WTC11 (cell line): ENCODE measurements around the gene RAD9A. TPM values are rescaled to one million over a fixed set of nuclear protein-coding genes. Genes with fewer than 3 reads are reported as not detected.
A peak's percentile ranks its signal among the peaks of the same experiment; 100 is the strongest.

ENCODE experiments used
- ATAC-seq: fragments of 200-7000 bp; cut with Tn5 transposase; 2 replicates; pipeline ENCODE4 v1.10.0; 2021; ENCODE audit warnings: mild to moderate bottlenecking, moderate library complexity
- CTCF ChIA-PET: fragments of 300-600 bp; sonication (Branson Sonifier 250); formaldehyde crosslinking; loops from one replicate; lab custom pipeline; 2021; ENCODE audit warnings: antibody characterized with exemption; lab: Charles Lee
- POLR2A ChIA-PET: fragments of 350-600 bp; sonication (Branson Sonifier 250); formaldehyde crosslinking; loops from one replicate; lab custom pipeline; 2021; ENCODE audit warnings: antibody characterized with exemption; lab: Charles Lee
- DNase-seq: peaks from one replicate; pipeline ENCODE4 v3.0.0; 2021; ENCODE audit warnings: low spot score
- H3K27ac Mint-ChIP-seq: 2 replicates; pipeline ENCODE4 v1.8.0; 2021; ENCODE audit warnings: mixed read lengths
- H3K27me3 Mint-ChIP-seq: 2 replicates; pipeline ENCODE4 v1.8.0; 2021; ENCODE audit warnings: low read depth, mild to moderate bottlenecking, moderate library complexity, mixed read lengths
- H3K36me3 Mint-ChIP-seq: 2 replicates; pipeline ENCODE4 v1.8.0; 2021; ENCODE audit warnings: mixed read lengths
- H3K4me1 Mint-ChIP-seq: 2 replicates; pipeline ENCODE4 v1.8.0; 2022; ENCODE audit warnings: mixed read lengths
- H3K4me3 Mint-ChIP-seq: 2 replicates; pipeline ENCODE4 v1.8.0; 2021; ENCODE audit warnings: mild to moderate bottlenecking, moderate library complexity, mixed read lengths
- H3K9me3 Mint-ChIP-seq: 2 replicates; pipeline ENCODE4 v1.8.0; 2021; ENCODE audit warnings: mixed read lengths
- CTCF ChIP-seq: fragments of 200-600 bp; IDR thresholded peaks from 2 replicates; pipeline ENCODE4 v1.8.0; 2022; ENCODE audit warnings: antibody characterized with exemption
- ELF4 ChIP-seq: sonication (generic); formaldehyde crosslinking; IDR thresholded peaks from 2 replicates; pipeline ENCODE4 v1.8.1; 2022; ENCODE audit warnings: low read depth, mild to moderate bottlenecking, moderate library complexity, missing genetic modification reagents
- ERG ChIP-seq: fragments of 250-450 bp; sonication (Bioruptor Pico); IDR thresholded peaks from 2 replicates; pipeline ENCODE4 v1.8.0; 2021; ENCODE audit warnings: mild to moderate bottlenecking
- FOXJ3 ChIP-seq: sonication (generic); formaldehyde crosslinking; IDR thresholded peaks from 2 replicates; pipeline ENCODE4 v1.9.0; 2021; ENCODE audit warnings: missing genetic modification reagents, mild to moderate bottlenecking, borderline replicate concordance
- GRHL2 ChIP-seq: fragments of 250-450 bp; sonication (Bioruptor Pico); IDR thresholded peaks from 2 replicates; pipeline ENCODE4 v1.8.0; 2022; ENCODE audit warnings: mild to moderate bottlenecking, moderate library complexity; ENCODE audit not compliant: insufficient replicate concordance, severe bottlenecking
- IRF1 ChIP-seq: sonication (generic); formaldehyde crosslinking; IDR thresholded peaks from 2 replicates; pipeline ENCODE4 v1.8.0; 2023; ENCODE audit warnings: missing genetic modification reagents
- KAT7 ChIP-seq: sonication (generic); formaldehyde crosslinking; IDR thresholded peaks from 2 replicates; pipeline ENCODE4 v1.8.1; 2023; ENCODE audit warnings: missing genetic modification reagents, mild to moderate bottlenecking, borderline replicate concordance
- MXD4 ChIP-seq: fragments of 250-450 bp; sonication (Bioruptor Pico); IDR thresholded peaks from 2 replicates; pipeline ENCODE4 v1.8.0; 2021; ENCODE audit warnings: mild to moderate bottlenecking, moderate library complexity, borderline replicate concordance
- PRRX2 ChIP-seq: fragments of 250-450 bp; sonication (Bioruptor Pico); IDR thresholded peaks from 2 replicates; pipeline ENCODE4 v1.8.0; 2021; ENCODE audit warnings: mild to moderate bottlenecking
- SMAD3 ChIP-seq: sonication (generic); formaldehyde crosslinking; IDR thresholded peaks from 2 replicates; pipeline ENCODE4 v1.8.0; 2022; ENCODE audit warnings: missing genetic modification reagents, mild to moderate bottlenecking, borderline replicate concordance
- SP1 ChIP-seq: sonication (generic); formaldehyde crosslinking; conservative IDR thresholded peaks from 2 replicates; pipeline ENCODE4 v1.8.1; 2022; ENCODE audit warnings: missing genetic modification reagents
- TEAD1 ChIP-seq: sonication (generic); formaldehyde crosslinking; IDR thresholded peaks from 2 replicates; pipeline ENCODE4 v1.8.0; 2022; ENCODE audit warnings: mild to moderate bottlenecking, missing genetic modification reagents
- ZMAT4 ChIP-seq: fragments of 250-450 bp; sonication (Bioruptor Pico); IDR thresholded peaks from 2 replicates; pipeline ENCODE4 v1.9.0; 2021; ENCODE audit warnings: mild to moderate bottlenecking
- ZNF121 ChIP-seq: sonication (generic); formaldehyde crosslinking; IDR thresholded peaks from 2 replicates; pipeline ENCODE4 v1.8.0; 2023; ENCODE audit warnings: missing genetic modification reagents
- ZNF138 ChIP-seq: sonication (generic); formaldehyde crosslinking; conservative IDR thresholded peaks from 2 replicates; pipeline ENCODE4 v1.8.1; 2022; ENCODE audit warnings: mild to moderate bottlenecking, moderate library complexity, missing genetic modification reagents
- ZNF263 ChIP-seq: sonication (generic); formaldehyde crosslinking; IDR thresholded peaks from 2 replicates; pipeline ENCODE4 v1.8.1; 2022; ENCODE audit warnings: low read depth, mild to moderate bottlenecking, moderate library complexity, missing genetic modification reagents
- ZNF281 ChIP-seq: sonication (generic); formaldehyde crosslinking; IDR thresholded peaks from 2 replicates; pipeline ENCODE4 v1.8.0; 2023; ENCODE audit warnings: mild to moderate bottlenecking, missing genetic modification reagents
- ZNF317 ChIP-seq: sonication (generic); formaldehyde crosslinking; IDR thresholded peaks from 2 replicates; pipeline ENCODE4 v1.8.1; 2023; ENCODE audit warnings: low read depth, mild to moderate bottlenecking, moderate library complexity, missing genetic modification reagents, borderline replicate concordance
- ZNF512 ChIP-seq: sonication (generic); formaldehyde crosslinking; IDR thresholded peaks from 2 replicates; pipeline ENCODE4 v1.8.1; 2022; ENCODE audit warnings: missing genetic modification reagents, borderline replicate concordance
- total RNA-seq: library from RNA; stranded (reverse); gene quantifications from 3 replicates; pipeline ENCODE4 v1.2.3, GENCODE V29; 2021

Gene RAD9A
- total RNA-seq, 1 experiment from 2014 or later: 45.5 TPM

- Mint-ChIP-seq H3K9me3 (no peaks in the 10 kb centered on the region), H3K4me3 (0 out of 2 replicates have a peak overlapping the region, but pooled peaks have one; percentile 3), H3K27ac (peak overlapping the region; percentile 14; the same call in 1 of the 2 replicates), H3K36me3 (peaks cover 9% of the 10 kb centered on the region), H3K4me1 (peaks cover 9% of the 10 kb centered on the region), H3K27me3 (no peaks in the 10 kb centered on the region)
- ChIA-PET POLR2A (no interaction called here), CTCF (interaction anchor here (4.5 kb wide), 1 partner anchor 30 kb away, joined by 23 read pairs; the partner anchor contains the start of gene PPP1CA)
- ATAC-seq: no peak
- TF ChIP-seq FOXJ3 (no peak), SMAD3 (CRISPR knock-in tag) (no peak), ZNF263 (no peak), ZNF281 (CRISPR knock-in tag) (no peak), TEAD1 (CRISPR knock-in tag) (no peak), MXD4 (no peak), ZNF512 (CRISPR knock-in tag) (no peak), CTCF (no peak), ERG (CRISPR knock-in tag) (no peak), IRF1 (CRISPR knock-in tag) (no peak), ELF4 (CRISPR knock-in tag) (no peak), ZNF317 (CRISPR knock-in tag) (no peak), ZMAT4 (no peak), GRHL2 (no peak), ZNF121 (CRISPR knock-in tag) (no peak), SP1 (CRISPR knock-in tag) (no peak), ZNF138 (CRISPR knock-in tag) (no peak), PRRX2 (CRISPR knock-in tag) (no peak), KAT7 (no peak)
- no peak for DNase-seq
Measured at GRCh38 chr11:67431346-67432249, 39.8 kb downstream of the RAD9A start.
